8988T (cell line): ENCODE data around the gene HMCN1.
"Not testable (repeated sequence)": the region's sequence is repeated elsewhere in the genome, so short reads cannot be mapped to it uniquely, and the experiment has no call there.

Source experiments
- DNase-seq: peaks from one replicate; pipeline ENCODE4 v3.0.0; 2011

Gene HMCN1

GRCh38 chr1:185860311-185860710 lies 126.1 kb downstream of the HMCN1 start:
- no peak for DNase-seq

- no peak for DNase-seq
Observed at GRCh38 chr1:185860859-185861258, 126.7 kb downstream of the HMCN1 start.

- no peak for DNase-seq
Observed at GRCh38 chr1:185861630-185862029, 127.4 kb downstream of the HMCN1 start.

GRCh38 chr1:185862235-185862634 lies 128.0 kb downstream of the HMCN1 start:
- no peak for DNase-seq

- no peak for DNase-seq
Observed at GRCh38 chr1:185864331-185864730, 130.1 kb downstream of the HMCN1 start.

- DNase-seq: no peak
Observed at GRCh38 chr1:185864889-185865517, 130.8 kb downstream of the HMCN1 start.

- DNase-seq: no peak
Observed at GRCh38 chr1:185869590-185869989, 135.4 kb downstream of the HMCN1 start.

- DNase-seq: no peak
Observed at GRCh38 chr1:185871627-185872150, 137.5 kb downstream of the HMCN1 start.

- no peak for DNase-seq
Observed at GRCh38 chr1:185874246-185874645, 140.1 kb downstream of the HMCN1 start.

- no peak for DNase-seq
Observed at GRCh38 chr1:185880330-185880729, 146.1 kb downstream of the HMCN1 start.

GRCh38 chr1:185880779-185881333 lies 146.7 kb downstream of the HMCN1 start:
- no peak for DNase-seq

GRCh38 chr1:185886046-185886445 lies 151.9 kb downstream of the HMCN1 start:
- DNase-seq: no peak

GRCh38 chr1:185886671-185887070 lies 152.5 kb downstream of the HMCN1 start:
- DNase-seq: no peak

- DNase-seq: not testable (repeated sequence)
Observed at GRCh38 chr1:185892831-185893403, 158.7 kb downstream of the HMCN1 start.

- DNase-seq: no peak
Observed at GRCh38 chr1:185894791-185895190, 160.6 kb downstream of the HMCN1 start.

GRCh38 chr1:185895208-185895900 lies 161.2 kb downstream of the HMCN1 start:
- DNase-seq: no peak

GRCh38 chr1:185896863-185897262 lies 162.7 kb downstream of the HMCN1 start:
- no peak for DNase-seq

GRCh38 chr1:185906186-185906585 lies 172.0 kb downstream of the HMCN1 start:
- no peak for DNase-seq

- DNase-seq: no peak
Observed at GRCh38 chr1:185907246-185907645, 173.1 kb downstream of the HMCN1 start.

GRCh38 chr1:185911978-185912377 lies 177.8 kb downstream of the HMCN1 start:
- DNase-seq: no peak

GRCh38 chr1:185912504-185912903 lies 178.3 kb downstream of the HMCN1 start:
- no peak for DNase-seq

- no peak for DNase-seq
Observed at GRCh38 chr1:185914089-185914488, 179.9 kb downstream of the HMCN1 start.

GRCh38 chr1:185916861-185917260 lies 182.7 kb downstream of the HMCN1 start:
- DNase-seq: no peak

- no peak for DNase-seq
Observed at GRCh38 chr1:185917646-185918045, 183.5 kb downstream of the HMCN1 start.
